HepG2 (cell line): Measurements from ENCODE around the gene SYS1. TPM values are rescaled to one million over a fixed set of nuclear protein-coding genes. Genes with fewer than 3 reads are reported as not detected.

ENCODE experiments used
- ADNP ChIP-seq: sonication (generic); formaldehyde crosslinking; IDR thresholded peaks from 2 replicates; pipeline ENCODE4 v1.4.0; 2020; ENCODE audit warnings: missing genetic modification reagents
- FOXO1 ChIP-seq: sonication (generic); formaldehyde crosslinking; IDR thresholded peaks from 2 replicates; pipeline ENCODE4 v1.4.0; 2020; ENCODE audit warnings: missing genetic modification reagents
- HOXD1 ChIP-seq: sonication (generic); formaldehyde crosslinking; IDR thresholded peaks from 2 replicates; pipeline ENCODE4 v1.5.0; 2020; ENCODE audit warnings: missing genetic modification reagents
- NRL ChIP-seq: sonication (generic); formaldehyde crosslinking; IDR thresholded peaks from 2 replicates; pipeline ENCODE4 v1.5.0; 2020; ENCODE audit warnings: missing genetic modification reagents, mild to moderate bottlenecking, moderate library complexity, borderline replicate concordance
- POLR2AphosphoS2 ChIP-seq: IDR thresholded peaks from 2 replicates; pipeline ENCODE4 v1.6.1; 2011; ENCODE audit warnings: low read depth, low read length, improper control_type of control experiment
- THYN1 ChIP-seq: sonication (generic); formaldehyde crosslinking; IDR thresholded peaks from 2 replicates; pipeline ENCODE4 v1.8.1; 2023; ENCODE audit warnings: low read depth, mild to moderate bottlenecking, moderate library complexity, missing genetic modification reagents, borderline replicate concordance
- ZBTB1 ChIP-seq: sonication (generic); formaldehyde crosslinking; IDR thresholded peaks from 2 replicates; pipeline ENCODE4 v1.4.0; 2020; ENCODE audit warnings: missing genetic modification reagents, borderline replicate concordance
- ZBTB38 ChIP-seq: sonication (generic); formaldehyde crosslinking; IDR thresholded peaks from 2 replicates; pipeline ENCODE4 v1.5.1; 2020; ENCODE audit warnings: mild to moderate bottlenecking, missing genetic modification reagents
- ZNF446 ChIP-seq: sonication (generic); formaldehyde crosslinking; IDR thresholded peaks from 2 replicates; pipeline ENCODE4 v1.5.0; 2020; ENCODE audit warnings: mild to moderate bottlenecking, missing genetic modification reagents
- ZNF879 ChIP-seq: sonication (generic); formaldehyde crosslinking; IDR thresholded peaks from 2 replicates; pipeline ENCODE4 v1.8.1; 2023; ENCODE audit warnings: missing genetic modification reagents
- ZNF891 ChIP-seq: sonication (generic); formaldehyde crosslinking; IDR thresholded peaks from 2 replicates; pipeline ENCODE4 v1.5.0; 2020; ENCODE audit warnings: mild to moderate bottlenecking, missing genetic modification reagents
- polyA plus RNA-seq, 8 experiments: library from polyadenylated mRNA; depleted of rRNA in 3 of 8; stranded (reverse) in 7 of 8; unstranded in 1 of 8; fragments of >200 nt; fragmentation: Illumina TruSeq in 4 of 8; extraction: Trizol in 4 of 8; gene quantifications; 2 replicates each; pipeline versions ENCODE4 v1.2.1 to v1.2.3, GENCODE V29; 2011 to 2016; ENCODE audit warnings: low read depth in 4 of 8, missing spikeins in 1 of 8, mixed read lengths in 1 of 8; ENCODE audit not compliant: insufficient read depth in 1 of 8
- total RNA-seq, 5 experiments: library from RNA; depleted of rRNA; stranded (reverse); fragments of >200 nt; fragmentation: Illumina TruSeq; extraction: Trizol; gene quantifications; 2 replicates each; pipeline ENCODE4 v1.2.3, GENCODE V29; 2016; ENCODE audit warnings: low read depth in 1 of 5
- TF ChIP-seq, protein P1 (sequence below): sonication (generic); formaldehyde crosslinking; IDR thresholded peaks from 2 replicates; pipeline ENCODE4 v1.4.0; 2020; ENCODE audit warnings: mild to moderate bottlenecking, missing genetic modification reagents
- TF ChIP-seq, protein P2 (sequence below): sonication (generic); formaldehyde crosslinking; IDR thresholded peaks from 2 replicates; pipeline ENCODE4 v1.5.1; 2020; ENCODE audit warnings: mild to moderate bottlenecking, missing genetic modification reagents, moderate library complexity
- TF ChIP-seq, protein P3 (sequence below): sonication (generic); formaldehyde crosslinking; IDR thresholded peaks from 2 replicates; pipeline ENCODE4 v1.8.0; 2023; ENCODE audit warnings: mild to moderate bottlenecking, missing genetic modification reagents
- TF ChIP-seq, protein P4 (sequence below): sonication (generic); formaldehyde crosslinking; IDR thresholded peaks from 2 replicates; pipeline ENCODE4 v1.4.0; 2020; ENCODE audit warnings: missing genetic modification reagents, borderline replicate concordance

The SYS1 gene
- total and polyA plus RNA-seq, 2 of the 13 experiments (the other 11 are each of a cell fraction or from before 2014, with no cell fraction given) = 38.3 to 65.6 TPM

DNA sequence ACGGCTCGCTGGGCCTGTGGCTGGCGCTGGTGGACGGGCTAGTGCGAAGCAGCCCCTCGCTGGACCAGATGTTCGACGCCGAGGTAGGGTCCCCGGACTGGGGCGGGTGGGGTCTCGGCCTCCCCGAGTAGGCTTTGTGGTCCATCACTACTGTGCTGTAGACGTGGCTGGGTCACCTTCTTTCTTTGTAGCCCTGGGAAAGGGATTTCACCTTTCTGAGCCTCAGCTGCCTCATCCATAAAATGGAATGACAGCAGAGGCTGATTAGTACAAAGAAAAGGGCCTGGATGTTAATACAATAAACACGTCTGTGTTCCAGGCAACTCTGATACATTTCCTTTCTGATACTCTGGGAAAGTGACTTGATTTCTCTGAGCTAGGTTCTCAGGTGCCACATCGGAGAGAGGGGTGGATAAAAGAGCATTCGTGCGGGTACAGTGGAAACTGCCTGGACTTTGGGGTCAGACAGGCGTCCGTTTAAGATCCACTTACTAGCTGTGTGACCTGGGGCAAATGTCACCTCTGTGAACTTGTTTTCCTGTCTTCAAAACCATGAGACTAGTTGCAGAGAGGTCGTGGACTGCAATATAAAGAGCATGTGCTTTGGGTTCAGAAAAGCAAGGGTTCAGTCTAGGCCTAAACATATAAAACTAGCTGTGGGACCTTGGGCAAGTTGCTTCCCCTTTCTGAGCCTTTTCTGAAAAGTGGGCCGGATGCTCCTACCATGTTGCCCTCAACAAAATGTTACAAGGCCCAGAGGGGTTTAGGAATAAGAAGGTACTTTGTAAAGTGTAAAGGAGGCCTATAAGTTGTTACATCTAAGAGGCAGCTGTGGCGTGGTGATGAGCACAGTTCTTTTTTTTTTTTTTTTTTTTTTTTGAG lies 896 bp downstream of the SYS1 start (continued):
- TF ChIP-seq, protein P1, sequence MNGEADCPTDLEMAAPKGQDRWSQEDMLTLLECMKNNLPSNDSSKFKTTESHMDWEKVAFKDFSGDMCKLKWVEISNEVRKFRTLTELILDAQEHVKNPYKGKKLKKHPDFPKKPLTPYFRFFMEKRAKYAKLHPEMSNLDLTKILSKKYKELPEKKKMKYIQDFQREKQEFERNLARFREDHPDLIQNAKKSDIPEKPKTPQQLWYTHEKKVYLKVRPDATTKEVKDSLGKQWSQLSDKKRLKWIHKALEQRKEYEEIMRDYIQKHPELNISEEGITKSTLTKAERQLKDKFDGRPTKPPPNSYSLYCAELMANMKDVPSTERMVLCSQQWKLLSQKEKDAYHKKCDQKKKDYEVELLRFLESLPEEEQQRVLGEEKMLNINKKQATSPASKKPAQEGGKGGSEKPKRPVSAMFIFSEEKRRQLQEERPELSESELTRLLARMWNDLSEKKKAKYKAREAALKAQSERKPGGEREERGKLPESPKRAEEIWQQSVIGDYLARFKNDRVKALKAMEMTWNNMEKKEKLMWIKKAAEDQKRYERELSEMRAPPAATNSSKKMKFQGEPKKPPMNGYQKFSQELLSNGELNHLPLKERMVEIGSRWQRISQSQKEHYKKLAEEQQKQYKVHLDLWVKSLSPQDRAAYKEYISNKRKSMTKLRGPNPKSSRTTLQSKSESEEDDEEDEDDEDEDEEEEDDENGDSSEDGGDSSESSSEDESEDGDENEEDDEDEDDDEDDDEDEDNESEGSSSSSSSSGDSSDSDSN (CRISPR knock-in tag) = no peak
- TF ChIP-seq ADNP (0 out of 2 replicates have a peak, but pooled peaks have one; percentile 13), ZBTB1 (CRISPR knock-in tag) (no peak), ZNF891 (CRISPR knock-in tag) (0 out of 2 replicates have a peak, but pooled peaks have one; percentile 89), ZBTB38 (CRISPR knock-in tag) (no peak), FOXO1 (CRISPR knock-in tag) (no peak), HOXD1 (CRISPR knock-in tag) (0 out of 2 replicates have a peak, but pooled peaks have one; percentile 13), POLR2AphosphoS2 (no peak), NRL (CRISPR knock-in tag) (peak; percentile 85; the same call in 1 of the 2 replicates), ZNF879 (CRISPR knock-in tag) (0 out of 2 replicates have a peak, but pooled peaks have one; percentile 21), THYN1 (CRISPR knock-in tag) (0 out of 2 replicates have a peak, but pooled peaks have one; percentile 60), ZNF446 (CRISPR knock-in tag) (no peak)
- TF ChIP-seq, protein P2, sequence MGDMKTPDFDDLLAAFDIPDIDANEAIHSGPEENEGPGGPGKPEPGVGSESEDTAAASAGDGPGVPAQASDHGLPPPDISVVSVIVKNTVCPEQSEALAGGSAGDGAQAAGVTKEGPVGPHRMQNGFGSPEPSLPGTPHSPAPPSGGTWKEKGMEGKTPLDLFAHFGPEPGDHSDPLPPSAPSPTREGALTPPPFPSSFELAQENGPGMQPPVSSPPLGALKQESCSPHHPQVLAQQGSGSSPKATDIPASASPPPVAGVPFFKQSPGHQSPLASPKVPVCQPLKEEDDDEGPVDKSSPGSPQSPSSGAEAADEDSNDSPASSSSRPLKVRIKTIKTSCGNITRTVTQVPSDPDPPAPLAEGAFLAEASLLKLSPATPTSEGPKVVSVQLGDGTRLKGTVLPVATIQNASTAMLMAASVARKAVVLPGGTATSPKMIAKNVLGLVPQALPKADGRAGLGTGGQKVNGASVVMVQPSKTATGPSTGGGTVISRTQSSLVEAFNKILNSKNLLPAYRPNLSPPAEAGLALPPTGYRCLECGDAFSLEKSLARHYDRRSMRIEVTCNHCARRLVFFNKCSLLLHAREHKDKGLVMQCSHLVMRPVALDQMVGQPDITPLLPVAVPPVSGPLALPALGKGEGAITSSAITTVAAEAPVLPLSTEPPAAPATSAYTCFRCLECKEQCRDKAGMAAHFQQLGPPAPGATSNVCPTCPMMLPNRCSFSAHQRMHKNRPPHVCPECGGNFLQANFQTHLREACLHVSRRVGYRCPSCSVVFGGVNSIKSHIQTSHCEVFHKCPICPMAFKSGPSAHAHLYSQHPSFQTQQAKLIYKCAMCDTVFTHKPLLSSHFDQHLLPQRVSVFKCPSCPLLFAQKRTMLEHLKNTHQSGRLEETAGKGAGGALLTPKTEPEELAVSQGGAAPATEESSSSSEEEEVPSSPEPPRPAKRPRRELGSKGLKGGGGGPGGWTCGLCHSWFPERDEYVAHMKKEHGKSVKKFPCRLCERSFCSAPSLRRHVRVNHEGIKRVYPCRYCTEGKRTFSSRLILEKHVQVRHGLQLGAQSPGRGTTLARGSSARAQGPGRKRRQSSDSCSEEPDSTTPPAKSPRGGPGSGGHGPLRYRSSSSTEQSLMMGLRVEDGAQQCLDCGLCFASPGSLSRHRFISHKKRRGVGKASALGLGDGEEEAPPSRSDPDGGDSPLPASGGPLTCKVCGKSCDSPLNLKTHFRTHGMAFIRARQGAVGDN (CRISPR knock-in tag) = peak; percentile 58
- TF ChIP-seq, protein P3, sequence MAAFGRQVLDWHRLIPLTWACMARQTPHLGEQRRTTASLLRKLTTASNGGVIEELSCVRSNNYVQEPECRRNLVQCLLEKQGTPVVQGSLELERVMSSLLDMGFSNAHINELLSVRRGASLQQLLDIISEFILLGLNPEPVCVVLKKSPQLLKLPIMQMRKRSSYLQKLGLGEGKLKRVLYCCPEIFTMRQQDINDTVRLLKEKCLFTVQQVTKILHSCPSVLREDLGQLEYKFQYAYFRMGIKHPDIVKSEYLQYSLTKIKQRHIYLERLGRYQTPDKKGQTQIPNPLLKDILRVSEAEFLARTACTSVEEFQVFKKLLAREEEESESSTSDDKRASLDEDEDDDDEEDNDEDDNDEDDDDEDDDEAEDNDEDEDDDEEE (CRISPR knock-in tag) = no peak
- TF ChIP-seq, protein P4, sequence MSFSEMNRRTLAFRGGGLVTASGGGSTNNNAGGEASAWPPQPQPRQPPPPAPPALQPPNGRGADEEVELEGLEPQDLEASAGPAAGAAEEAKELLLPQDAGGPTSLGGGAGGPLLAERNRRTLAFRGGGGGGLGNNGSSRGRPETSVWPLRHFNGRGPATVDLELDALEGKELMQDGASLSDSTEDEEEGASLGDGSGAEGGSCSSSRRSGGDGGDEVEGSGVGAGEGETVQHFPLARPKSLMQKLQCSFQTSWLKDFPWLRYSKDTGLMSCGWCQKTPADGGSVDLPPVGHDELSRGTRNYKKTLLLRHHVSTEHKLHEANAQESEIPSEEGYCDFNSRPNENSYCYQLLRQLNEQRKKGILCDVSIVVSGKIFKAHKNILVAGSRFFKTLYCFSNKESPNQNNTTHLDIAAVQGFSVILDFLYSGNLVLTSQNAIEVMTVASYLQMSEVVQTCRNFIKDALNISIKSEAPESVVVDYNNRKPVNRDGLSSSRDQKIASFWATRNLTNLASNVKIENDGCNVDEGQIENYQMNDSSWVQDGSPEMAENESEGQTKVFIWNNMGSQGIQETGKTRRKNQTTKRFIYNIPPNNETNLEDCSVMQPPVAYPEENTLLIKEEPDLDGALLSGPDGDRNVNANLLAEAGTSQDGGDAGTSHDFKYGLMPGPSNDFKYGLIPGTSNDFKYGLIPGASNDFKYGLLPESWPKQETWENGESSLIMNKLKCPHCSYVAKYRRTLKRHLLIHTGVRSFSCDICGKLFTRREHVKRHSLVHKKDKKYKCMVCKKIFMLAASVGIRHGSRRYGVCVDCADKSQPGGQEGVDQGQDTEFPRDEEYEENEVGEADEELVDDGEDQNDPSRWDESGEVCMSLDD = 0 out of 2 replicates have a peak, but pooled peaks have one; percentile 22
